ENCODE measurements around the gene RNASET2.

Gene RNASET2

DNA sequence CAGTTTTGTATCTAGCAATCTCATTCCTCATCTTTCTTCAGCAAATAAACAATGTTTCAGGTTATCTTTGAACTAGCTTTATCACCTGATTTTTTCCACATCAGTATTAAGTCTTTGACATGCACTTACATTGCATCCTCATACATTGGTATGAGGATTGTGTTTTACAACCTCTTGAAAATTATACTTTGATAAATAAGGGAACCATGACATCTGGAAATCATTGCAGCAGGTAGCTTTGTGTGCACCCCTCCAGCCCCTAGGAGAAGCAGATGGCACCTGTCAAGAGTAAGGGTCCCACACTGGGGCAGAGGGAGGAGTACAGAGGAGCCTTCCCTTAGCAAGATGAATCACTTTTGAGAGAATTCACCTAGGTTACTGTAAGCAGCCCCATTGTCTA, 13.7 kb upstream of the RNASET2 start:
- no peaks in the 10 kb centered on the region for H3K9me3 ChIP-seq (ENCODE audit: control insufficient read depth in 1 of 2, low read length in 2 of 2)
- no peaks in the 10 kb centered on the region for H3K27me3 ChIP-seq (ENCODE audit: control insufficient read depth in 1 of 2, insufficient read depth in 2 of 2, low read length in 2 of 2)
- H3K4me3 ChIP-seq (ENCODE audit: low read depth in 1 of 2, low read length in 2 of 2), result no peak overlapping the region
- no peak overlapping the region for H3K9ac ChIP-seq (ENCODE audit: low read depth in 1 of 2, low read length in 2 of 2)
- no peak overlapping the region for H3K27ac ChIP-seq (ENCODE audit: low read depth, low read length)
- no peaks in the 10 kb centered on the region for H3K4me1 ChIP-seq (ENCODE audit: control insufficient read depth in 1 of 2, insufficient read depth in 2 of 2, low read length in 2 of 2)
- H3K36me3 ChIP-seq (ENCODE audit: control insufficient read depth in 1 of 2, insufficient read depth in 2 of 2, low read length in 2 of 2), result no peaks in the 10 kb centered on the region

DNA sequence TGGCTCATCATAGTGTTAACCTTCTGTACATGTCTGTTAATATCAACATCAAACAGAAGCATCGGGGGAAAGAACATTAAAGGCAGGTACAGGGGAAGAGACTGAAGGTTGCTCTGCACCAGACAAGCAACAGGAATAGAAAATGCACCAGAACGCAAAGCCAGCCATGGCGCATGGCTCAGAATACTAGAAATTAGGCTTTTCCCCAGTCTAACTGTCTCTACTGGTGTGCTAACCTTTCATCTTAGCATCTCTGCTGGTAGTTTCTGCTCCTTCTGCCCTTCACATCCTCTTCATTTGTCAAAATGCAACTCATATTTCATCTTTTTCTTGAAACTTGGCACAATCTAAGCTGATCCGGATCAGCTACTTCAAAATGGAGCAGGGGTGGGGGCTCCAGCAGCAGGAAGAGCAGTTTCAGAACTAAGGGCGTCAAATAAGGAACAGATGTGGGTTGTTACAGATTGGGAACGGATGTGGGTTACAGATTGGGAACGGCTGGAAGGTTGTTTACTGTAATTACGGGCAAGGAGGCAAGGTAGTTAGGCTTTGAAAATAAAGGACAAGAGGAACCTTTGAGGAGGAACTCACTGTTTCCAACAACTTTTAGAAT, 13.1 kb upstream of the RNASET2 start:
- no peak overlapping the region for H3K9ac ChIP-seq (ENCODE audit: low read depth in 1 of 2, low read length in 2 of 2)
- H3K4me1 ChIP-seq (ENCODE audit: control insufficient read depth in 1 of 2, insufficient read depth in 2 of 2, low read length in 2 of 2), result no peaks in the 10 kb centered on the region
- no peaks in the 10 kb centered on the region for H3K9me3 ChIP-seq (ENCODE audit: control insufficient read depth in 1 of 2, low read length in 2 of 2)
- no peak overlapping the region for H3K27ac ChIP-seq (ENCODE audit: low read depth, low read length)
- H3K27me3 ChIP-seq (ENCODE audit: control insufficient read depth in 1 of 2, insufficient read depth in 2 of 2, low read length in 2 of 2), result no peaks in the 10 kb centered on the region
- no peak overlapping the region for H3K4me3 ChIP-seq (ENCODE audit: low read depth in 1 of 2, low read length in 2 of 2)
- no peaks in the 10 kb centered on the region for H3K36me3 ChIP-seq (ENCODE audit: control insufficient read depth in 1 of 2, insufficient read depth in 2 of 2, low read length in 2 of 2)

DNA sequence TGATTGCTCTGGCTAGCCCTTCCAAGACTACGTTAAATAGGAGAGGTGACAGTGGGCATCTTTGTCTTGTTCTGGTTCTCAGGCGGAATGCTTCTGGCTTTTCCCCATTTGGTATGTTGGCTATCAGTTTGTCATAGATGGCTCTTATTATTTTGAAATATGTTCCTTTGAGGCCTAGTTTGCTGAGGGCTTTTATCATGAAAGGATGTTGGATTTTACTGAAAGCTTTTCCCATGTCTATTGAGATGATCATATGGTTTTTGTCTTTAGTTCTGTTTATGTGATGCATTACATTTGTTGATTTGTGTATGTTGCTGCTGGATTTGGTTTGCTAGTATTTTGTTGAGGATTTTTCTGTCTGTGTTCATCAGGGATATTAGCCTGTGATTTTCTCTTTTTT, 9.9 kb upstream of the RNASET2 start:
- Histone ChIP-seq H3K27me3 (ENCODE audit: control insufficient read depth in 1 of 2, insufficient read depth in 2 of 2, low read length in 2 of 2) (no peaks in the 10 kb centered on the region), H3K9ac (ENCODE audit: low read depth in 1 of 2, low read length in 2 of 2) (no peak overlapping the region), H3K9me3 (ENCODE audit: control insufficient read depth in 1 of 2, low read length in 2 of 2) (no peaks in the 10 kb centered on the region), H3K36me3 (ENCODE audit: control insufficient read depth in 1 of 2, insufficient read depth in 2 of 2, low read length in 2 of 2) (no peaks in the 10 kb centered on the region), H3K4me1 (ENCODE audit: control insufficient read depth in 1 of 2, insufficient read depth in 2 of 2, low read length in 2 of 2) (no peaks in the 10 kb centered on the region), H3K27ac (ENCODE audit: low read depth, low read length) (no peak overlapping the region), H3K4me3 (ENCODE audit: low read depth in 1 of 2, low read length in 2 of 2) (no peak overlapping the region)

DNA sequence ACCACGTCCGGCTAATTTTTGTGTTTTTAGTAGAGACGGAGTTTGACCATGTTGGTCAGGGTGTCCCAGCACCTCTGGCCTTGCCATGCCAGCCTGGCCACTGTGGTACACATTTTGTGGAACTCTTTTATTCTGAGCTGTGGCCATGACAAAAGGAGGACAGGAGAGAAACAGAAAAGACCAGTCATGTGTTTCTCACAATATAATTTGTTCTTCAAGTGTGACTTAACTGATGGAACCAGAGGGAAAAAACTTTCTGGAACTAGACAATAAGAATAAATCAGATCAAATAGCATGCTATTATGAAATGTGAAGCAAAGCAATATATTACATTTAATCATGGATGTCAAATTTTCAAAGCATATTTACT, 4.2 kb upstream of the RNASET2 start:
- Histone ChIP-seq H3K9me3 (ENCODE audit: control insufficient read depth in 1 of 2, low read length in 2 of 2) (no peaks in the 10 kb centered on the region), H3K4me3 (ENCODE audit: low read depth in 1 of 2, low read length in 2 of 2) (no peak overlapping the region), H3K27me3 (ENCODE audit: control insufficient read depth in 1 of 2, insufficient read depth in 2 of 2, low read length in 2 of 2) (no peaks in the 10 kb centered on the region), H3K4me1 (ENCODE audit: control insufficient read depth in 1 of 2, insufficient read depth in 2 of 2, low read length in 2 of 2) (peaks cover 14 to 15% of the 10 kb centered on the region in 2 donors), H3K27ac (ENCODE audit: low read depth, low read length) (no peak overlapping the region), H3K36me3 (ENCODE audit: control insufficient read depth in 1 of 2, insufficient read depth in 2 of 2, low read length in 2 of 2) (no peaks in the 10 kb centered on the region), H3K9ac (ENCODE audit: low read depth in 1 of 2, low read length in 2 of 2) (no peak overlapping the region)

DNA sequence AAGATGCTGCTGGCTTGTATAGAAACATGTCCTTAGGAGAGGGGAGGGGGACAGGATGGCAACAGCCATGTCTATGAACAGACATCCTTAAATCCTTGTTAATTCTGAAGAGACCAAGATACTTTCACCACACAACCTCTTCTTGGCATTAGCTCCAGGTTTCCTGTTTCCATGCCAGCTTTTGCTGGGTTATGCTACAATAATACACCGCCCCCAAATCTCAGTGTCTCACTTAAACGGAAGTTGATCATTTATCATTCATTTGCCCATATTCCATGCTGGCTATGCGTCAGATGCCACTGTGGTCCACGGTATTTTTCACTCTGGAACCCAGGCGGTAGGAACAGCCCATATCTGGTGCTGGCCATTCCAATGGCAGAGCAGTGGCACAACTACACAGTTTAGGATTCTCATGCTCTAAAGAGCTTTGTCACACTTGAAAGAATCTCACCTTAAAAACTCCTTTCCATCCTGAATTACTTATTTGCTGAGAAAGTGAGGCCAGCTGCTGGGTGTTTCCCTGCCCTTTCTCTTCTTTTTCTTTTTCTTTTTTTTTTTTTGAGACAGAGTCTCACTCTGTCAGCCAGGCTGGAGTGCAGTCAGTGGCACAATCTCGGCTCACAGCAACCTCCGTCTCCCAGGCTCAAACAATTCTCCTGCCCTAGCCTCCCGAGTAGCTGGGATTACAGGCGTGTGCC, 3.7 kb upstream of the RNASET2 start:
- Histone ChIP-seq H3K9ac (ENCODE audit: low read depth in 1 of 2, low read length in 2 of 2) (no peak overlapping the region), H3K27ac (ENCODE audit: low read depth, low read length) (peak overlapping the region; percentile 50), H3K4me3 (ENCODE audit: low read depth in 1 of 2, low read length in 2 of 2) (no peak overlapping the region), H3K4me1 (ENCODE audit: control insufficient read depth in 1 of 2, insufficient read depth in 2 of 2, low read length in 2 of 2) (peaks cover 14 to 18% of the 10 kb centered on the region in 2 donors), H3K27me3 (ENCODE audit: control insufficient read depth in 1 of 2, insufficient read depth in 2 of 2, low read length in 2 of 2) (no peaks in the 10 kb centered on the region), H3K9me3 (ENCODE audit: control insufficient read depth in 1 of 2, low read length in 2 of 2) (no peaks in the 10 kb centered on the region), H3K36me3 (ENCODE audit: control insufficient read depth in 1 of 2, insufficient read depth in 2 of 2, low read length in 2 of 2) (no peaks in the 10 kb centered on the region)

DNA sequence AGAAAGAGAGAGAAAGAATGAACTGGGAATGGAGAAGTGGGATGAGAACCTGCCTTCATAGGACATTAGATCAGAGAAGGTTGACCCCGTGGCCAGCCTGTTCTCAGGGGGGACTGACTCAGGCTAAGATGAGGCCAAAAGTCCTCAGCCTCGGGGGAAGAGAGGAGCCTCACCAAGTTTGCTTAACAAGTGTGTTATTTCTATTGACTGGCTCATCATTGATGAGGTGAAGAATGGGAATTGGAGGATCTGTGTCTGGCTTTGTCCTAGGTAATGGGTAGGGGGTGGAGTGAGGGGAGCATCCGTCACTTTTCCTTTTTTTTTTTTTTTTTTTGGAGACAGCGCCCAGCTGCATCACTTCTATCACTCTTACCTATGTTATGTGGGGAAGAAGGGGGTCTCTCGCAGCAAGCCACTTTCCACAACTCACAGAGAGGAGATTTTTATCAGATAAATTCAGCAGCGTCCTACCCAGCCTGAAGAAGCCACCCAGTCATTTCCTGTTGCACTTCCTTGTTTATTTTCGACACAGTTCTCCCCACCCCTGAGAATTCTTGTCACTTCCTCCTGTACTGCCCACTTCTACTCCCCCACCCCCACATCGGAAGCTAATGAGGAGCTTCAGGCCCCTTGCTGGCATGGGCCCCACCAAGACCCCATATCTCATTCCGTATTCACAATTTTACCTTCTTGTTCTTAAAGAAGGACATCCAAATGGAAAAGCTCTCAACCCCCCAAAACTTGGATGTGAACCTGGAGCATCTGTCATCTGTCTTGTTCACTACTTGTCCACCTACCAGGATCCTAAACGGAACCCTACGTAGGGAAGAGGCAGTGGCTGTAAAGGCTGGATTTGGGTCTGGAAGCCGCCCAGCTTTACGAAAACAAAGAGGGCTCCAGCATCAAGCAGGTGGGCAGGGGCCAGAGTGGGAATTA, 2.8 kb upstream of the RNASET2 start:
- H3K27me3 ChIP-seq (ENCODE audit: control insufficient read depth in 1 of 2, insufficient read depth in 2 of 2, low read length in 2 of 2), result no peaks in the 10 kb centered on the region
- peak overlapping the region in 1 of 2 donors; percentile 43 for H3K4me3 ChIP-seq (ENCODE audit: low read depth in 1 of 2, low read length in 2 of 2)
- H3K9ac ChIP-seq (ENCODE audit: low read depth in 1 of 2, low read length in 2 of 2), result peak overlapping the region in 1 of 2 donors; percentile 21
- H3K9me3 ChIP-seq (ENCODE audit: control insufficient read depth in 1 of 2, low read length in 2 of 2), result no peaks in the 10 kb centered on the region
- no peaks in the 10 kb centered on the region for H3K36me3 ChIP-seq (ENCODE audit: control insufficient read depth in 1 of 2, insufficient read depth in 2 of 2, low read length in 2 of 2)
- peaks cover 16 to 21% of the 10 kb centered on the region in 2 donors for H3K4me1 ChIP-seq (ENCODE audit: control insufficient read depth in 1 of 2, insufficient read depth in 2 of 2, low read length in 2 of 2)
- H3K27ac ChIP-seq (ENCODE audit: low read depth, low read length), result peak overlapping the region; percentile 50

DNA sequence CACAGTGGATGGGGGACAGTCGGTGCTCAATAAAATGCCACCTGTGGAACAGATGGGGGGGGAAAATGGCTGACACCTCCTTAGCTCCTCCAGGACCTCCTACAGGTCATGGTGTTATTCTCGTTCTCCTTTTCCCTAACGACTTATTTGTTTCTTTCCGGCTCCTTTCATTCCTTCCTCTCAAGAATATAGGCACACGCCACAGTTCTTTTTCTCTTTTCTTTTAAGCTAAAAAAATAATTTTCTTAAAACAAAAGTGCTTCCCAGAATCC, 1.4 kb upstream of the RNASET2 start:
- Histone ChIP-seq H3K9me3 (ENCODE audit: control insufficient read depth in 1 of 2, low read length in 2 of 2) (no peaks in the 10 kb centered on the region), H3K27ac (ENCODE audit: low read depth, low read length) (peak overlapping the region; percentile 94), H3K27me3 (ENCODE audit: control insufficient read depth in 1 of 2, insufficient read depth in 2 of 2, low read length in 2 of 2) (no peaks in the 10 kb centered on the region), H3K4me3 (ENCODE audit: low read depth in 1 of 2, low read length in 2 of 2) (peak overlapping the region; percentile 89 to 92), H3K4me1 (ENCODE audit: control insufficient read depth in 1 of 2, insufficient read depth in 2 of 2, low read length in 2 of 2) (peaks cover 18 to 22% of the 10 kb centered on the region in 2 donors), H3K9ac (ENCODE audit: low read depth in 1 of 2, low read length in 2 of 2) (no peak overlapping the region), H3K36me3 (ENCODE audit: control insufficient read depth in 1 of 2, insufficient read depth in 2 of 2, low read length in 2 of 2) (peaks cover 0 to 4% of the 10 kb centered on the region in 2 donors)

DNA sequence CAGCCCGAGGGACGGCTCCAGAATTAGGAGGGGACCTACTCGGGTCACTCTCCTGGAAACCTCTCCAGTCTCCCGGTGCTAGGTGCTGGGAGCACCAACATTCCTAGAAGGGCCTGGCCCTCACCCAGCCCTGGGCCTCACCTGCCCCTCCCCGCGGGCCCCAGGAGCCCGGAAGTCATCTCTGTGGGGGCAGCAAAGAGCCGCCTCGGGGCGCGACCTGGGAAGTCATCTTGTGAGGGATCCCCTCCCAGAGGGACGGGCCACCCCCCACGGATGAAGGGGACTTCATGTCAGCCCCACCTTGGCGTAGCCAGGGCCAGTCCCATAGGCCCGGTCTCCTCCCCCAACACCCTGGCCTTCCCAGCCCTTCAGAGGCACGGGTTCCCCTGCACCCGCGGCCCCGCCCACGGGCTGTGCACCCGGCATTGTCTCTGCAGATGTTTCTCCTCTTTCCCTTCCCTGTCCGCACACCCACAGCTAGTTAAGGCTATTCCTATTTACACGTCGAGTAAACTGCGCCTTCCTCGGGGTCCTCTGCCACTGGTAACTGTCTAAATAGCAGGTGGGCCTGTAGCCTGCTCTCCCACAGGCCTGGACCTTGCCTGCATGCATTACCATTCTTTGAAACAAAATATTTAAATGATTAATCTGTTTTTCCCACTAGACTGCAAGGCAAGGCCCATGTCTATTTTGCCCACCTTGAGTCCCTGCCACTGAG, 896 bp upstream of the RNASET2 start:
- Histone ChIP-seq H3K9ac (ENCODE audit: low read depth in 1 of 2, low read length in 2 of 2) (peak overlapping the region; percentile 80 to 81), H3K4me1 (ENCODE audit: control insufficient read depth in 1 of 2, insufficient read depth in 2 of 2, low read length in 2 of 2) (peaks cover 21 to 22% of the 10 kb centered on the region in 2 donors), H3K4me3 (ENCODE audit: low read depth in 1 of 2, low read length in 2 of 2) (peak overlapping the region; percentile 89 to 92), H3K27me3 (ENCODE audit: control insufficient read depth in 1 of 2, insufficient read depth in 2 of 2, low read length in 2 of 2) (no peaks in the 10 kb centered on the region), H3K27ac (ENCODE audit: low read depth, low read length) (peak overlapping the region; percentile 94), H3K9me3 (ENCODE audit: control insufficient read depth in 1 of 2, low read length in 2 of 2) (no peaks in the 10 kb centered on the region), H3K36me3 (ENCODE audit: control insufficient read depth in 1 of 2, insufficient read depth in 2 of 2, low read length in 2 of 2) (peaks cover 0 to 9% of the 10 kb centered on the region in 2 donors)

DNA sequence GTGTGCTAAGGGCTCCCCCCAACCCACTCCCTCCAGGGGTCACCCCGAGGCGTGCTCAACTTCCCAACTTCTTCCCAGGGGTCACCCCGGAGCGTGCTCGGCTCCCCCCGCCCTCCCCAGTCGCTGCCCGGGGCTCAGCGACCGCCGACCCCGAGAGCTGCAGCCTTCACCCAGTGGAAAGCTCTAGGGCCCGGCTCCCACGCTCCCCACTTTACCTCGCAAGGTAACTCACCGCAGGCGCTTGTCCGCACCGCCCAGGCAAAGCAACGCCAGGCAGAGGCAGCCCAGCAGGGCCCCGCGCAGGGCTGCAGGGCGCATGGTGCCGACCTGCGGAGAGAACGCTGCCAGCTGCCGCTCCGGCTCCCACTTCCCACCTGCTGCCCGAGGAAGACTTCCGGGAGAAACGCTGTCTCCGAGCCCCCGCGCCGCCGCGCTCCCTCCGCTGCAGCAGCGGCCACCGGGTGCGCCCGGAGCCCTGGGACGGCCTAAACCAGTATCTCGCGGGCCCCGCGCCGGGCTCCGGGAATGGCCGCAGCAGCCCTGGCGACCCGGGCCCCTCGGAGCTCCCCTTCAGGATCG, 396 bp downstream of the RNASET2 start:
- Histone ChIP-seq H3K9me3 (ENCODE audit: control insufficient read depth in 1 of 2, low read length in 2 of 2) (no peaks in the 10 kb centered on the region), H3K27me3 (ENCODE audit: control insufficient read depth in 1 of 2, insufficient read depth in 2 of 2, low read length in 2 of 2) (no peaks in the 10 kb centered on the region), H3K4me3 (ENCODE audit: low read depth in 1 of 2, low read length in 2 of 2) (peak overlapping the region; percentile 89 to 92), H3K36me3 (ENCODE audit: control insufficient read depth in 1 of 2, insufficient read depth in 2 of 2, low read length in 2 of 2) (peaks cover 0 to 10% of the 10 kb centered on the region in 2 donors), H3K27ac (ENCODE audit: low read depth, low read length) (peak overlapping the region; percentile 58), H3K9ac (ENCODE audit: low read depth in 1 of 2, low read length in 2 of 2) (peak overlapping the region; percentile 80 to 91), H3K4me1 (ENCODE audit: control insufficient read depth in 1 of 2, insufficient read depth in 2 of 2, low read length in 2 of 2) (peaks cover 24 to 26% of the 10 kb centered on the region in 2 donors)
